Naive thymus-derived CD8-positive, alpha-beta T cell (primary cell): ENCODE data around the gene OR52H1. TPM values are rescaled to one million over a fixed set of nuclear protein-coding genes. Genes with fewer than 3 reads are reported as not detected.

ENCODE experiments used
- ATAC-seq, 2 donors: fragments of 150-1000 bp; cut with Tn5 transposase in 1 of 2; sonication (Bioruptor Pico), chemical (Tn5 transposase) in 1 of 2; 1 replicate in 1 of 2; 2 replicates in 1 of 2; pipeline ENCODE4 v1.10.0; 2021; ENCODE audit warnings: mild to moderate bottlenecking in 2 of 2, moderate library complexity in 2 of 2
- POLR2A ChIA-PET: fragments of 350-600 bp; sonication (Branson Sonifier 250); formaldehyde crosslinking; loops from one replicate; lab custom pipeline; 2021; ENCODE audit warnings: antibody characterized with exemption; lab: Charles Lee
- DNase-seq, 10 donors: peaks; one replicate each; pipeline versions ENCODE4 v3.0.0 to v3.0.0-alpha.2; 2020 to 2022
- H3K27ac Mint-ChIP-seq, 10 donors: one replicate each; pipeline ENCODE4 v1.8.0; 2020 to 2022; ENCODE audit warnings: mild to moderate bottlenecking in 10 of 10, mixed read lengths in 10 of 10, moderate library complexity in 4 of 10, inconsistent platforms in 1 of 10
- H3K27me3 Mint-ChIP-seq, 5 donors: one replicate each; pipeline ENCODE4 v1.8.0; 2021 to 2022; ENCODE audit warnings: mixed read lengths in 5 of 5
- H3K36me3 Mint-ChIP-seq, 3 donors: one replicate each; pipeline ENCODE4 v1.8.0; 2020 to 2022; ENCODE audit warnings: mixed read lengths in 3 of 3, mild to moderate bottlenecking in 2 of 3, inconsistent platforms in 1 of 3
- H3K4me1 Mint-ChIP-seq, 4 donors: one replicate each; pipeline ENCODE4 v1.8.0; 2021 to 2022; ENCODE audit warnings: mixed read lengths in 4 of 4
- H3K4me3 Mint-ChIP-seq, 10 donors: one replicate each; pipeline ENCODE4 v1.8.0; 2020 to 2022; ENCODE audit warnings: mild to moderate bottlenecking in 10 of 10, mixed read lengths in 10 of 10, moderate library complexity in 6 of 10, inconsistent platforms in 1 of 10
- H3K9me3 Mint-ChIP-seq, 9 donors: one replicate each; pipeline ENCODE4 v1.8.0; 2020 to 2022; ENCODE audit warnings: mixed read lengths in 9 of 9, mild to moderate bottlenecking in 3 of 9, inconsistent platforms in 1 of 9, moderate library complexity in 1 of 9
- polyA plus RNA-seq, 3 donors: library from polyadenylated mRNA; unstranded; fragments of 300-500 nt; fragmentation: Illumina TruSeq; gene quantifications; one replicate each; pipeline ENCODE4 v1.2.3, GENCODE V29; 2021
- total RNA-seq, 8 experiments: library from RNA in 2 of 8; stranded (reverse) in 2 of 8; gene quantifications; one replicate each; pipeline ENCODE4 v1.2.3 and lab custom pipeline; 2021 to 2026

OR52H1 gene
- total and polyA plus RNA-seq, 5 experiments from 2014 or later = not detected

- Mint-ChIP-seq H3K27me3 (peaks cover 0 to 17% (median 0%) of the 10 kb centered on the region in 5 donors), H3K4me1 (no peaks in the 10 kb centered on the region)
- POLR2A ChIA-PET = no interaction called here
Measured at GRCh38 chr11:5527716-5528115, 20.6 kb downstream of the OR52H1 start.

DNA sequence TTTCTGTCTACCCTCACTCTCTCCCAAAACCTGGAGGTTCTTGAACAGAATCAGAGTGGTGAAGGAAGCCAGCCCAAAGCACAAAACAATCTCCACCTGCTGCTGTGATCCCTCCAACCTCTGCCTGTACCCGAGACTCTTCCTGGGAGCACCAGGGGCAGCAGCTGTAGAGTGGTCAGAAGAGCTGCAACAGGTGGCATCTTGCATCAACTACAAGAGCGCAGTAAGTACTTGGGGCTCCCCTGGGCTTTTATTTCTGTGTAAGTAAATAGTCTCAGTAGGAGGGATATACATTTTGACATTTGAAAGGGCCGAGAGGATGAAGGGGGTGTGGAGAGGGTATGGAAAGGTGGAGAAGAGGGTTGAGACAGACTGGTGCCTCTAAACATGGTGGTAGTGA is 23.6 kb downstream of the OR52H1 start:
- DNase-seq = no peak
- H3K4me3 Mint-ChIP-seq = no peak overlapping the region
- H3K27ac Mint-ChIP-seq = no peak overlapping the region
- no peaks in the 10 kb centered on the region for H3K36me3 Mint-ChIP-seq
- POLR2A ChIA-PET = no interaction called here
- ATAC-seq = no peak
- no peaks in the 10 kb centered on the region for H3K9me3 Mint-ChIP-seq
- H3K4me1 Mint-ChIP-seq = no peaks in the 10 kb centered on the region
- H3K27me3 Mint-ChIP-seq = peaks cover 0 to 13% (median 0%) of the 10 kb centered on the region in 5 donors

More at GRCh38 chr11:5527716-5528115, 20.6 kb downstream of the OR52H1 start:
- Mint-ChIP-seq H3K9me3 (no peaks in the 10 kb centered on the region), H3K27ac (no peak overlapping the region), H3K36me3 (no peaks in the 10 kb centered on the region), H3K4me3 (no peak overlapping the region)
- ATAC-seq (no peak), DNase-seq (no peak)

DNA sequence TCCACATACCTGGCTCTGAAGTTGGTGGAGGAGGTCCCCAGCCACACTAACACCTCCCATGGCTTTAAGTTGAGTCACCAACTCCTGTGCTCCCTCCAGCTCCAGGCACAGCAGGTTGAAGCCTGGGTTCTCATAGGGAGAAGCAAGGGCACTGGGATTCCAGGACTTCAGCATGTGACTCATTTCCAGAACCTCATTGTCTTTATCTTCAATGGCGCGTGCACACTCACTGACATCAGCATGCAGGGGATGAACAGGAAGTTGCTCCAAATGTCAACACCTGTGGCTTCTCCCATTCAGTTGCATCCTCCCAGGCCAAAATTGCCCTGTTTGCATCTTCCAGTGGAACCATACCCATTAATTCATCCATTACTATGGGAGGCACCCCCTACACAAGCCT is 26.0 kb downstream of the OR52H1 start:
- no peak for DNase-seq
- Mint-ChIP-seq H3K4me3 (no peak overlapping the region), H3K36me3 (no peaks in the 10 kb centered on the region), H3K27ac (no peak overlapping the region), H3K9me3 (no peaks in the 10 kb centered on the region), H3K4me1 (no peaks in the 10 kb centered on the region), H3K27me3 (peaks cover 0 to 11% (median 0%) of the 10 kb centered on the region in 5 donors)
- ATAC-seq = no peak
- POLR2A ChIA-PET = no interaction called here

DNA sequence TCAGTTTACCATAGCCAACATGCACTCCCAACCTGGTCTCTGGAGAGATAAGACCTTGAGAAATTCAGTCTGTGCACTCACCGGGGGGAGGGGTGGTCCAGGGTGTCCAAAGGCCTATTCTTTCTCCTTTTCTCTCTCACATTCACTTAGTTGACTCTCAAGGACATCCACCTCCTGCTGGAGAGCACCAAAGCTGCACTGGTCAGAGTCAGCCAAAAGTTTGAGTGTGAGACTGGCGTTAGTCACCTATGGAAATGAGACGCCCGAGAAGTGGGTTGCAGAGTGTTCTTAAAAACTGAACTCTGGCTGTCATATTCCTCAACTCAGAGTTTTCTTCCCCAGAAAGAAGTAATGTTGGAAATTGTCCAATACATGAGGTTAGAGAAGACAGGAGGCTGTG is 26.8 kb downstream of the OR52H1 start:
- no peaks in the 10 kb centered on the region for H3K36me3 Mint-ChIP-seq
- H3K27me3 Mint-ChIP-seq = peaks cover 0 to 3% (median 0%) of the 10 kb centered on the region in 5 donors
- ATAC-seq (no peak), DNase-seq (no peak)
- POLR2A ChIA-PET = no interaction called here
- no peaks in the 10 kb centered on the region for H3K9me3 Mint-ChIP-seq
- H3K4me1 Mint-ChIP-seq = no peaks in the 10 kb centered on the region
- no peak overlapping the region for H3K27ac Mint-ChIP-seq
- H3K4me3 Mint-ChIP-seq = no peak overlapping the region

- H3K27ac Mint-ChIP-seq = no peak within 1 kb of the TSS
- no peak within 1 kb of the TSS for H3K4me3 Mint-ChIP-seq
- H3K9me3 Mint-ChIP-seq = no peaks in the 10 kb centered on the region
- H3K4me1 Mint-ChIP-seq = no peaks in the 10 kb centered on the region
- POLR2A ChIA-PET = no interaction called here
- DNase-seq (no peak), ATAC-seq (no peak)
- H3K27me3 Mint-ChIP-seq = peaks cover 0 to 3% (median 0%) of the 10 kb centered on the region in 5 donors
- H3K36me3 Mint-ChIP-seq = no peaks in the 10 kb centered on the region
Measured at GRCh38 chr11:5516599-5516998, 31.7 kb downstream of the OR52H1 start, which contains the start of gene UBQLNL. UBQLNL (minus strand) TSS chr11:5516699; CDS start chr11:5516441, 258 bp downstream.

- peaks cover 0 to 3% (median 0%) of the 10 kb centered on the region in 5 donors for H3K27me3 Mint-ChIP-seq
- POLR2A ChIA-PET = no interaction called here
- no peaks in the 10 kb centered on the region for H3K9me3 Mint-ChIP-seq
- no peak overlapping the region for H3K27ac Mint-ChIP-seq
- no peak for DNase-seq
- H3K4me3 Mint-ChIP-seq = no peak overlapping the region
- no peaks in the 10 kb centered on the region for H3K4me1 Mint-ChIP-seq
- H3K36me3 Mint-ChIP-seq = no peaks in the 10 kb centered on the region
- no peak for ATAC-seq
Measured at GRCh38 chr11:5514841-5515240, 33.5 kb downstream of the OR52H1 start.

GRCh38 chr11:5509803-5510202 is 38.5 kb downstream of the OR52H1 start, which contains the start of gene UBQLN3:
UBQLN3 (minus strand) TSS chr11:5509957; CDS start chr11:5509558, 399 bp downstream.
- H3K4me1 Mint-ChIP-seq = no peaks in the 10 kb centered on the region
- H3K4me3 Mint-ChIP-seq = no peak within 1 kb of the TSS
- H3K27me3 Mint-ChIP-seq = peaks cover 0 to 6% (median 4%) of the 10 kb centered on the region in 5 donors
- no peaks in the 10 kb centered on the region for H3K9me3 Mint-ChIP-seq
- H3K36me3 Mint-ChIP-seq = no peaks in the 10 kb centered on the region
- ATAC-seq (no peak), DNase-seq (no peak)
- H3K27ac Mint-ChIP-seq = peak within 1 kb of the TSS in 1 of 10 donors; percentile 2
- POLR2A ChIA-PET = no interaction called here

- H3K4me3 Mint-ChIP-seq = no peak overlapping the region
- no peaks in the 10 kb centered on the region for H3K9me3 Mint-ChIP-seq
- ATAC-seq = no peak
Measured at GRCh38 chr11:5508605-5509004, 39.7 kb downstream of the OR52H1 start.

DNA sequence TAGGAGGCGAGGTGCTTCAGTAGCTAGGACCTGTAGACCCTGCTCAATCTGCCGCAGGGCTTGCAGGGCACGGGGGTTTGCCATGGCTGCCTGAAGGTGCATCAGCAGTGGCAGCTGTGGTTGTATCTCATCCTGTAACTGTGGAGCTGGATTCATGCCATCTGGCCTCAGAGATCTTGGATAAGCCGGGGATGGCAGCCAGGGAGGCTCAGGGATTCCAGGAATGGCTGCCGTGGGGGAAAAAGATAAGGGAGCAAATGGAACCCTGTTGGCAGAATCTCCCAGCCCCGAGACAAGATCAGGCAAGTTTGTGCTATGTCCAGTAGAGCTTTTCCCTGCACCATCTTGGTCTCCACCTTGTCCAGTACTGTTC is 40.4 kb downstream of the OR52H1 start:
- no peaks in the 10 kb centered on the region for H3K9me3 Mint-ChIP-seq
- DNase-seq (no peak), ATAC-seq (no peak)
- POLR2A ChIA-PET = no interaction called here
- no peaks in the 10 kb centered on the region for H3K4me1 Mint-ChIP-seq
- no peaks in the 10 kb centered on the region for H3K36me3 Mint-ChIP-seq
- H3K27ac Mint-ChIP-seq = no peak overlapping the region
- peaks cover 0 to 6% (median 4%) of the 10 kb centered on the region in 5 donors for H3K27me3 Mint-ChIP-seq
- no peak overlapping the region for H3K4me3 Mint-ChIP-seq

More at GRCh38 chr11:5508605-5509004, 39.7 kb downstream of the OR52H1 start:
- Mint-ChIP-seq H3K27ac (no peak overlapping the region), H3K4me1 (no peaks in the 10 kb centered on the region), H3K27me3 (peaks cover 0 to 6% (median 4%) of the 10 kb centered on the region in 5 donors), H3K36me3 (no peaks in the 10 kb centered on the region)
- DNase-seq = no peak
- POLR2A ChIA-PET = no interaction called here

- H3K27me3 Mint-ChIP-seq = peaks cover 0 to 9% (median 4%) of the 10 kb centered on the region in 5 donors
- ATAC-seq = no peak
- POLR2A ChIA-PET = no interaction called here
- no peaks in the 10 kb centered on the region for H3K4me1 Mint-ChIP-seq
- H3K27ac Mint-ChIP-seq = no peak overlapping the region
- no peak for DNase-seq
- no peaks in the 10 kb centered on the region for H3K36me3 Mint-ChIP-seq
- no peak overlapping the region for H3K4me3 Mint-ChIP-seq
- H3K9me3 Mint-ChIP-seq = no peaks in the 10 kb centered on the region
Measured at GRCh38 chr11:5507177-5507932, 41.0 kb downstream of the OR52H1 start.

GRCh38 chr11:5505363-5506048 is 42.8 kb downstream of the OR52H1 start:
- POLR2A ChIA-PET = no interaction called here
- H3K9me3 Mint-ChIP-seq = no peaks in the 10 kb centered on the region
- H3K4me3 Mint-ChIP-seq = no peak overlapping the region
- peaks cover 0 to 2% (median 0%) of the 10 kb centered on the region in 4 donors for H3K4me1 Mint-ChIP-seq
- H3K27ac Mint-ChIP-seq = no peak overlapping the region
- DNase-seq (no peak), ATAC-seq (no peak)
- no peaks in the 10 kb centered on the region for H3K36me3 Mint-ChIP-seq
- peaks cover 0 to 12% (median 9%) of the 10 kb centered on the region in 5 donors for H3K27me3 Mint-ChIP-seq

- no peak overlapping the region for H3K27ac Mint-ChIP-seq
- peaks cover 0 to 12% (median 9%) of the 10 kb centered on the region in 5 donors for H3K27me3 Mint-ChIP-seq
- no peak overlapping the region for H3K4me3 Mint-ChIP-seq
- H3K9me3 Mint-ChIP-seq = no peaks in the 10 kb centered on the region
- ATAC-seq (no peak), DNase-seq (no peak)
- POLR2A ChIA-PET = no interaction called here
- no peaks in the 10 kb centered on the region for H3K36me3 Mint-ChIP-seq
- peaks cover 0 to 2% (median 0%) of the 10 kb centered on the region in 4 donors for H3K4me1 Mint-ChIP-seq
Measured at GRCh38 chr11:5504403-5504921, 43.9 kb downstream of the OR52H1 start.

GRCh38 chr11:5500393-5500801 is 47.9 kb downstream of the OR52H1 start:
- H3K4me1 Mint-ChIP-seq = peaks cover 0 to 2% (median 0%) of the 10 kb centered on the region in 4 donors
- H3K9me3 Mint-ChIP-seq = no peaks in the 10 kb centered on the region
- POLR2A ChIA-PET = no interaction called here
- no peak for ATAC-seq
- H3K27me3 Mint-ChIP-seq = peaks cover 0 to 7% (median 3%) of the 10 kb centered on the region in 5 donors
- H3K27ac Mint-ChIP-seq = no peak overlapping the region
- no peak overlapping the region for H3K4me3 Mint-ChIP-seq
- DNase-seq = no peak
- H3K36me3 Mint-ChIP-seq = no peaks in the 10 kb centered on the region
